CD4-positive, alpha-beta T cell (primary cell): ENCODE data around the gene KRT83. TPM values are rescaled to one million over a fixed set of nuclear protein-coding genes. Genes with fewer than 3 reads are reported as not detected.
A peak's percentile ranks its signal among the peaks of the same experiment; 100 is the strongest.

Experiments
- ATAC-seq: fragments of 200-7000 bp; cut with Tn5 transposase; one replicate; pipeline ENCODE4 v1.10.0; 2022; ENCODE audit warnings: mild to moderate bottlenecking; ENCODE audit not compliant: poor library complexity
- CTCF ChIA-PET: fragments of 350-600 bp; sonication (Branson Sonifier 250); formaldehyde crosslinking; loops from one replicate; lab custom pipeline; 2021; ENCODE audit warnings: antibody characterized with exemption, inconsistent platforms; lab: Charles Lee
- POLR2A ChIA-PET: fragments of 350-600 bp; sonication (Branson Sonifier 250); formaldehyde crosslinking; loops from one replicate; lab custom pipeline; 2021; ENCODE audit warnings: antibody characterized with exemption, inconsistent platforms; lab: Charles Lee
- DNase-seq, 14 experiments: peaks; one replicate each; pipeline ENCODE4 v3.0.0-alpha.2; 2013 to 2020; ENCODE audit warnings: mixed read lengths in 2 of 14
- H3K27ac ChIP-seq, 2 donors: one replicate each; pipeline versions ENCODE4 v1.5.1 to v1.7.0; 2013; ENCODE audit warnings: low read length in 2 of 2, low read depth in 1 of 2, mild to moderate bottlenecking in 1 of 2
- H3K27me3 ChIP-seq, 2 experiments: 1 replicate in 1 of 2; 2 replicates in 1 of 2; pipeline versions ENCODE4 v1.6.1 to v1.7.0; 2013; ENCODE audit warnings: low read length in 2 of 2, control low read depth in 1 of 2, mild to moderate bottlenecking in 1 of 2, moderate library complexity in 1 of 2; ENCODE audit not compliant: insufficient read depth in 2 of 2, control insufficient read depth in 1 of 2
- H3K36me3 ChIP-seq: one replicate; pipeline ENCODE4 v1.6.1; 2013; ENCODE audit warnings: low read length, control low read depth; ENCODE audit not compliant: insufficient read depth
- H3K4me1 ChIP-seq: one replicate; pipeline ENCODE4 v1.6.1; 2013; ENCODE audit warnings: low read length, control low read depth; ENCODE audit not compliant: insufficient read depth
- H3K4me3 ChIP-seq: one replicate; pipeline ENCODE4 v1.5.1; 2013; ENCODE audit warnings: mild to moderate bottlenecking, low read length, moderate library complexity
- H3K9me3 ChIP-seq, 2 experiments: 1 replicate in 1 of 2; 2 replicates in 1 of 2; pipeline versions ENCODE4 v1.6.1 to v1.7.0; 2013; ENCODE audit warnings: low read length in 2 of 2, mild to moderate bottlenecking in 2 of 2, control low read depth in 1 of 2, moderate library complexity in 1 of 2; ENCODE audit not compliant: control insufficient read depth in 1 of 2, insufficient read depth in 1 of 2
- H3K27ac Mint-ChIP-seq: one replicate; pipeline ENCODE4 v1.8.0; 2020; ENCODE audit warnings: mixed read lengths
- H3K27me3 Mint-ChIP-seq: one replicate; pipeline ENCODE4 v1.8.0; 2021; ENCODE audit warnings: mixed read lengths
- H3K36me3 Mint-ChIP-seq: one replicate; pipeline ENCODE4 v1.8.0; 2021; ENCODE audit warnings: low read depth, mixed read lengths
- H3K4me1 Mint-ChIP-seq: one replicate; pipeline ENCODE4 v1.8.0; 2021; ENCODE audit warnings: low read depth, mixed read lengths
- H3K4me3 Mint-ChIP-seq: one replicate; pipeline ENCODE4 v1.8.0; 2020; ENCODE audit warnings: mild to moderate bottlenecking, mixed read lengths
- H3K9me3 Mint-ChIP-seq: one replicate; pipeline ENCODE4 v1.8.0; 2020; ENCODE audit warnings: mixed read lengths
- CTCF ChIP-seq: fragments of 200-600 bp; IDR thresholded peaks from one replicate; pipeline ENCODE4 v1.8.0; 2022; ENCODE audit warnings: antibody characterized with exemption, mild to moderate bottlenecking
- intact Hi-C, 2 experiments: fragments of 100-400 bp; cut with DNase I in 1 of 2; cut with micrococcal nuclease in 1 of 2; formaldehyde crosslinking; loops; one replicate each; pipeline versions ENCODE4 v1.15.1 to v1.9.0; 2023 to 2025; cut with DNase I, micrococcal nuclease
- total RNA-seq, 174 experiments: library from RNA in 2 of 174; stranded (reverse) in 2 of 174; gene quantifications; one replicate each; pipeline ENCODE4 v1.2.3 and lab custom pipeline; 2021 to 2026

The KRT83 gene
- total RNA-seq, 2 experiments from 2014 or later = not detected

GRCh38 chr12:52314511-52314910 is 6.7 kb downstream of the KRT83 start:
- Histone ChIP-seq H3K4me1 (peaks cover 2% of the 10 kb centered on the region), H3K27me3 (peaks cover 17 to 32% of the 10 kb centered on the region in 2 experiments), H3K27ac (no peak overlapping the region), H3K9me3 (no peaks in the 10 kb centered on the region), H3K36me3 (no peaks in the 10 kb centered on the region), H3K4me3 (no peak overlapping the region)
- no peak for TF ChIP-seq CTCF
- H3K27ac Mint-ChIP-seq = no peak overlapping the region
- H3K4me1 Mint-ChIP-seq = no peaks in the 10 kb centered on the region
- no peaks in the 10 kb centered on the region for H3K36me3 Mint-ChIP-seq
- intact Hi-C loops = no loop called here
- ChIA-PET POLR2A (no interaction called here), CTCF (interaction anchor here (0.6 kb wide), 1 partner anchor 222 kb away, joined by 3 read pairs; no protein-coding TSS in a partner anchor)
- peaks cover 61% of the 10 kb centered on the region for H3K27me3 Mint-ChIP-seq
- no peaks in the 10 kb centered on the region for H3K9me3 Mint-ChIP-seq
- DNase-seq (peak in 1 of 14 experiments; percentile 29), ATAC-seq (no peak)
- no peak overlapping the region for H3K4me3 Mint-ChIP-seq

- Histone ChIP-seq H3K27ac (no peak overlapping the region), H3K36me3 (no peaks in the 10 kb centered on the region), H3K4me3 (no peak overlapping the region), H3K4me1 (peaks cover under 1% of the 10 kb centered on the region), H3K9me3 (no peaks in the 10 kb centered on the region), H3K27me3 (peaks cover 23 to 38% of the 10 kb centered on the region in 2 experiments)
- ChIA-PET POLR2A (no interaction called here), CTCF (interaction anchor here (0.6 kb wide), 1 partner anchor 222 kb away, joined by 3 read pairs; no protein-coding TSS in a partner anchor)
- H3K36me3 Mint-ChIP-seq = no peaks in the 10 kb centered on the region
- no peak for TF ChIP-seq CTCF
- H3K27ac Mint-ChIP-seq = no peak overlapping the region
- no peak for ATAC-seq
- H3K9me3 Mint-ChIP-seq = no peaks in the 10 kb centered on the region
- no peaks in the 10 kb centered on the region for H3K4me1 Mint-ChIP-seq
- intact Hi-C loops = no loop called here
- H3K27me3 Mint-ChIP-seq = peaks cover 61% of the 10 kb centered on the region
- peak in 1 of 14 experiments; percentile 8 for DNase-seq
- H3K4me3 Mint-ChIP-seq = no peak overlapping the region
Observed at GRCh38 chr12:52313926-52314325, 7.3 kb downstream of the KRT83 start.

GRCh38 chr12:52313461-52313860 is 7.7 kb downstream of the KRT83 start:
- H3K36me3 ChIP-seq = no peaks in the 10 kb centered on the region
- peaks cover 2% of the 10 kb centered on the region for H3K4me1 ChIP-seq
- H3K27ac ChIP-seq = no peak overlapping the region
- H3K4me3 ChIP-seq = no peak overlapping the region
- Mint-ChIP-seq H3K4me3 (no peak overlapping the region), H3K4me1 (no peaks in the 10 kb centered on the region), H3K36me3 (no peaks in the 10 kb centered on the region), H3K9me3 (no peaks in the 10 kb centered on the region), H3K27ac (no peak overlapping the region), H3K27me3 (peaks cover 61% of the 10 kb centered on the region)
- intact Hi-C loops = no loop called here
- no peak for TF ChIP-seq CTCF
- DNase-seq = no peak
- POLR2A ChIA-PET = no interaction called here
- CTCF ChIA-PET = interaction anchor here (0.8 kb wide), 1 partner anchor 13 kb away, joined by 3 read pairs; no protein-coding TSS in a partner anchor
- peaks cover 27 to 43% of the 10 kb centered on the region in 2 experiments for H3K27me3 ChIP-seq
- no peak for ATAC-seq
- H3K9me3 ChIP-seq = no peaks in the 10 kb centered on the region
